Cardiac muscle cell (in vitro differentiated cells and primary cell): Measurements from ENCODE around the gene CFAP68. TPM values are rescaled to one million over a fixed set of nuclear protein-coding genes. Genes with fewer than 3 reads are reported as not detected.

ENCODE experiments used
- DNase-seq, 2 donors: peaks; one replicate each; pipeline versions ENCODE4 v3.0.0 to v3.0.0-alpha.2; 2010 to 2017; ENCODE audit warnings: low read depth in 1 of 2, low spot score in 1 of 2
- H3K27ac ChIP-seq: fragments of 200-600 bp; sonication (generic); 2 replicates; pipeline ENCODE4 v1.5.1; 2016
- H3K27me3 ChIP-seq: fragments of 200-600 bp; sonication (generic); 2 replicates; pipeline ENCODE4 v1.6.0; 2016; ENCODE audit warnings: control low read depth
- H3K36me3 ChIP-seq: fragments of 200-600 bp; sonication (generic); 2 replicates; pipeline ENCODE4 v1.5.1; 2016; ENCODE audit warnings: control low read depth
- H3K4me1 ChIP-seq: fragments of 200-600 bp; sonication (generic); 2 replicates; pipeline ENCODE4 v1.8.1; 2017; ENCODE audit warnings: low read depth, mild to moderate bottlenecking, mixed run types
- H3K4me3 ChIP-seq: fragments of 200-600 bp; sonication (generic); 2 replicates; pipeline ENCODE4 v1.5.1; 2016; ENCODE audit warnings: mild to moderate bottlenecking
- H3K9me3 ChIP-seq: fragments of 200-600 bp; sonication (generic); 2 replicates; pipeline ENCODE4 v1.5.1; 2017; ENCODE audit warnings: low read depth, mild to moderate bottlenecking, control low read depth
- CTCF ChIP-seq: IDR thresholded peaks from 2 replicates; pipeline ENCODE4 v1.5.1; 2012; ENCODE audit warnings: low read depth, mild to moderate bottlenecking, low read length
- polyA plus RNA-seq: library from polyadenylated mRNA; unstranded; fragments of >200 nt; fragmentation: Nextera tagmentation; extraction: Ambion mirVana; gene quantifications from 2 replicates; pipeline ENCODE4 v1.2.1, GENCODE V29; 2016
- total RNA-seq: library from RNA; depleted of rRNA; stranded (reverse); fragments of >200 nt; gene quantifications from 2 replicates; pipeline ENCODE4 v1.2.3, GENCODE V29; 2016

Gene CFAP68
- 24.5 and 33.0 TPM in 2 replicates for total RNA-seq
- polyA plus RNA-seq, result 49.6 and 50.2 TPM in 2 replicates

- no peaks in the 10 kb centered on the region for H3K27me3 ChIP-seq
- peak; percentile 91 for TF ChIP-seq CTCF
- no peaks in the 10 kb centered on the region for H3K9me3 ChIP-seq
- peak; percentile 99 for DNase-seq
- H3K4me3 ChIP-seq, result peak within 1 kb of the TSS; percentile 55
- H3K4me1 ChIP-seq, result peaks cover 7% of the 10 kb centered on the region
- H3K27ac ChIP-seq, result peak within 1 kb of the TSS; percentile 96
- peaks cover 4% of the 10 kb centered on the region for H3K36me3 ChIP-seq
These were observed at the start of gene CFAP68, which contains the start of gene FDXACB1 for GRCh38 chr11:111878849-111879636. Gene CFAP68, plus strand, starts transcription at chr11:111879541. Its CDS starts 20 bp downstream, at chr11:111879561. Gene FDXACB1, minus strand, starts transcription at chr11:111879165. Its CDS starts 33 bp downstream, at chr11:111879132.

- H3K4me1 ChIP-seq, result no peaks in the 10 kb centered on the region
- no peak overlapping the region for H3K27ac ChIP-seq
- H3K9me3 ChIP-seq, result no peaks in the 10 kb centered on the region
- peaks cover 28% of the 10 kb centered on the region for H3K36me3 ChIP-seq
- no peak for TF ChIP-seq CTCF
- H3K27me3 ChIP-seq, result no peaks in the 10 kb centered on the region
- no peak overlapping the region for H3K4me3 ChIP-seq
- DNase-seq, result peak in 1 of 2 donors; percentile 7
These were observed 45.8 kb upstream of the CFAP68 start for GRCh38 chr11:111833524-111833923.

- H3K9me3 ChIP-seq, result no peaks in the 10 kb centered on the region
- no peak for DNase-seq
- H3K36me3 ChIP-seq, result peaks cover 28% of the 10 kb centered on the region
- H3K27ac ChIP-seq, result no peak overlapping the region
- TF ChIP-seq CTCF, result no peak
- H3K4me1 ChIP-seq, result no peaks in the 10 kb centered on the region
- H3K27me3 ChIP-seq, result no peaks in the 10 kb centered on the region
- no peak overlapping the region for H3K4me3 ChIP-seq
These were observed 44.7 kb upstream of the CFAP68 start for GRCh38 chr11:111834432-111835163.

GRCh38 chr11:111835665-111836064, 43.7 kb upstream of the CFAP68 start:
- peaks cover 28% of the 10 kb centered on the region for H3K36me3 ChIP-seq
- H3K27me3 ChIP-seq, result no peaks in the 10 kb centered on the region
- no peak overlapping the region for H3K27ac ChIP-seq
- no peaks in the 10 kb centered on the region for H3K4me1 ChIP-seq
- no peak for TF ChIP-seq CTCF
- no peak for DNase-seq
- H3K4me3 ChIP-seq, result no peak overlapping the region
- no peaks in the 10 kb centered on the region for H3K9me3 ChIP-seq

- Histone ChIP-seq H3K27me3 (no peaks in the 10 kb centered on the region), H3K27ac (no peak overlapping the region), H3K4me1 (no peaks in the 10 kb centered on the region), H3K36me3 (peaks cover 23% of the 10 kb centered on the region), H3K9me3 (no peaks in the 10 kb centered on the region), H3K4me3 (no peak overlapping the region)
- DNase-seq, result peak in 1 of 2 donors; percentile 21
- TF ChIP-seq CTCF, result no peak
These were observed 43.2 kb upstream of the CFAP68 start for GRCh38 chr11:111836162-111836561.
